ENCODE measurements around the gene RUNX2.

Gene RUNX2

GRCh38 chr6:45502456-45502855 is 174.3 kb downstream of the RUNX2 start:
- no peaks in the 10 kb centered on the region for H3K27me3 ChIP-seq (replicated peaks)
- H3K4me3 ChIP-seq (ENCODE audit: low read depth, low read length), result no peak overlapping the region
- no peak for TF ChIP-seq CTCF (IDR thresholded peaks at IDR 0.05; ENCODE audit: low read depth, low read length, missing control alignments)
- H3K27ac ChIP-seq, result no peak overlapping the region
- in situ Hi-C loops (cut with HindIII; ENCODE audit: low pct_ligation_motif_present, low sequenced_read_pairs), result no loop called here
- peaks cover 2% of the 10 kb centered on the region for H3K36me3 ChIP-seq (replicated peaks)
- no peak for DNase-seq

- no peak for TF ChIP-seq CTCF (IDR thresholded peaks at IDR 0.05; ENCODE audit: low read depth, low read length, missing control alignments)
- Histone ChIP-seq H3K27me3 (replicated peaks) (no peaks in the 10 kb centered on the region), H3K36me3 (replicated peaks) (no peaks in the 10 kb centered on the region), H3K27ac (no peak overlapping the region), H3K4me3 (ENCODE audit: low read depth, low read length) (no peak overlapping the region)
- in situ Hi-C loops (cut with HindIII; ENCODE audit: low pct_ligation_motif_present, low sequenced_read_pairs), result no loop called here
- peak; percentile 56 for DNase-seq
Measured at GRCh38 chr6:45504947-45505346, 176.8 kb downstream of the RUNX2 start.

GRCh38 chr6:45505470-45505869 is 177.3 kb downstream of the RUNX2 start:
- in situ Hi-C loops (cut with HindIII; ENCODE audit: low pct_ligation_motif_present, low sequenced_read_pairs), result no loop called here

GRCh38 chr6:45507186-45507585 is 179.1 kb downstream of the RUNX2 start:
- Histone ChIP-seq H3K4me3 (ENCODE audit: low read depth, low read length) (no peak overlapping the region), H3K27me3 (replicated peaks) (no peaks in the 10 kb centered on the region), H3K27ac (no peak overlapping the region), H3K36me3 (replicated peaks) (no peaks in the 10 kb centered on the region)
- in situ Hi-C loops (cut with HindIII; ENCODE audit: low pct_ligation_motif_present, low sequenced_read_pairs), result no loop called here
- DNase-seq, result no peak
- TF ChIP-seq CTCF (IDR thresholded peaks at IDR 0.05; ENCODE audit: low read depth, low read length, missing control alignments), result no peak

More at GRCh38 chr6:45505470-45505869, 177.3 kb downstream of the RUNX2 start:
- Histone ChIP-seq H3K4me3 (ENCODE audit: low read depth, low read length) (no peak overlapping the region), H3K36me3 (replicated peaks) (no peaks in the 10 kb centered on the region), H3K27ac (no peak overlapping the region), H3K27me3 (replicated peaks) (no peaks in the 10 kb centered on the region)
- DNase-seq, result no peak
- TF ChIP-seq CTCF (IDR thresholded peaks at IDR 0.05; ENCODE audit: low read depth, low read length, missing control alignments), result no peak

- no peak overlapping the region for H3K27ac ChIP-seq
- no peak for TF ChIP-seq CTCF (IDR thresholded peaks at IDR 0.05; ENCODE audit: low read depth, low read length, missing control alignments)
- DNase-seq, result no peak
- H3K36me3 ChIP-seq (replicated peaks), result peaks cover 9% of the 10 kb centered on the region
- H3K4me3 ChIP-seq (ENCODE audit: low read depth, low read length), result no peak overlapping the region
- in situ Hi-C loops (cut with HindIII; ENCODE audit: low pct_ligation_motif_present, low sequenced_read_pairs), result no loop called here
- no peaks in the 10 kb centered on the region for H3K27me3 ChIP-seq (replicated peaks)
Measured at GRCh38 chr6:45509426-45509825, 181.3 kb downstream of the RUNX2 start.

- in situ Hi-C loops (cut with HindIII; ENCODE audit: low pct_ligation_motif_present, low sequenced_read_pairs), result no loop called here
- Histone ChIP-seq H3K4me3 (ENCODE audit: low read depth, low read length) (no peak overlapping the region), H3K27ac (no peak overlapping the region), H3K36me3 (replicated peaks) (peaks cover 13% of the 10 kb centered on the region), H3K27me3 (replicated peaks) (no peaks in the 10 kb centered on the region)
- TF ChIP-seq CTCF (IDR thresholded peaks at IDR 0.05; ENCODE audit: low read depth, low read length, missing control alignments), result no peak
- DNase-seq, result no peak
Measured at GRCh38 chr6:45512717-45513116, 184.6 kb downstream of the RUNX2 start.
